ENCODE data around the gene ATP5MG. TPM values are rescaled to one million over a fixed set of nuclear protein-coding genes. Genes with fewer than 3 reads are reported as not detected.

ATP5MG gene
- 100 to 1,000 TPM; 381 to 539 (median 454) TPM for polyA plus RNA-seq (ENCODE audit: insufficient read length in 4 of 4)

- DNase-seq (ENCODE audit: low read depth in 4 of 4, low spot score in 2 of 4), result peak; percentile 84 to 94 (median 89)
Measured at GRCh38 chr11:118401151-118401879, at the start of gene ATP5MG. TSS of gene ATP5MG (plus strand) at chr11:118401606. CDS start at chr11:118401666, 60 bp downstream.

GRCh38 chr11:118353084-118353710 lies 48.2 kb upstream of the ATP5MG start:
- peak in 1 of 4 donors; percentile 7 for DNase-seq (ENCODE audit: low read depth in 4 of 4, low spot score in 2 of 4)

GRCh38 chr11:118358071-118358470 lies 43.3 kb upstream of the ATP5MG start:
- no peak for DNase-seq (ENCODE audit: low read depth in 4 of 4, low spot score in 2 of 4)

- peak; percentile 75 to 88 (median 81) for DNase-seq (ENCODE audit: low read depth in 4 of 4, low spot score in 2 of 4)
Measured at GRCh38 chr11:118359295-118359958, 42.0 kb upstream of the ATP5MG start, which contains the start of gene UBE4A. TSS of gene UBE4A (plus strand) at chr11:118359600. CDS start at chr11:118365081, 5,481 bp downstream.

GRCh38 chr11:118364956-118365615 lies 36.3 kb upstream of the ATP5MG start:
- no peak for DNase-seq (ENCODE audit: low read depth in 4 of 4, low spot score in 2 of 4)

- DNase-seq (ENCODE audit: low read depth in 4 of 4, low spot score in 2 of 4), result no peak
Measured at GRCh38 chr11:118366287-118366686, 35.1 kb upstream of the ATP5MG start.

- no peak for DNase-seq (ENCODE audit: low read depth in 4 of 4, low spot score in 2 of 4)
Measured at GRCh38 chr11:118370774-118371173, 30.6 kb upstream of the ATP5MG start.

GRCh38 chr11:118373263-118373662 lies 28.1 kb upstream of the ATP5MG start:
- DNase-seq (ENCODE audit: low read depth in 4 of 4, low spot score in 2 of 4), result no peak

- DNase-seq (ENCODE audit: low read depth in 4 of 4, low spot score in 2 of 4), result no peak
Measured at GRCh38 chr11:118373871-118374270, 27.5 kb upstream of the ATP5MG start.

- DNase-seq (ENCODE audit: low read depth in 4 of 4, low spot score in 2 of 4), result no peak
Measured at GRCh38 chr11:118374729-118375128, 26.7 kb upstream of the ATP5MG start.

- no peak for DNase-seq (ENCODE audit: low read depth in 4 of 4, low spot score in 2 of 4)
Measured at GRCh38 chr11:118375978-118376377, 25.4 kb upstream of the ATP5MG start.

GRCh38 chr11:118379497-118379896 lies 21.9 kb upstream of the ATP5MG start:
- DNase-seq (ENCODE audit: low read depth in 4 of 4, low spot score in 2 of 4), result no peak

- DNase-seq (ENCODE audit: low read depth in 4 of 4, low spot score in 2 of 4), result no peak
Measured at GRCh38 chr11:118380571-118380970, 20.8 kb upstream of the ATP5MG start.

- DNase-seq (ENCODE audit: low read depth in 4 of 4, low spot score in 2 of 4), result no peak
Measured at GRCh38 chr11:118382954-118383353, 18.5 kb upstream of the ATP5MG start.

GRCh38 chr11:118383657-118384056 lies 17.7 kb upstream of the ATP5MG start:
- DNase-seq (ENCODE audit: low read depth in 4 of 4, low spot score in 2 of 4), result no peak

GRCh38 chr11:118396097-118396501 lies 5.3 kb upstream of the ATP5MG start:
- no peak for DNase-seq (ENCODE audit: low read depth in 4 of 4, low spot score in 2 of 4)

GRCh38 chr11:118397448-118397847 lies 4.0 kb upstream of the ATP5MG start:
- no peak for DNase-seq (ENCODE audit: low read depth in 4 of 4, low spot score in 2 of 4)

- DNase-seq (ENCODE audit: low read depth in 4 of 4, low spot score in 2 of 4), result no peak
Measured at GRCh38 chr11:118398791-118399559, 2.4 kb upstream of the ATP5MG start.

GRCh38 chr11:118401880-118402590 lies 629 bp downstream of the ATP5MG start:
- no peak for DNase-seq (ENCODE audit: low read depth in 4 of 4, low spot score in 2 of 4)

All from left renal cortex interstitium (tissue), 4 donors.